MM.1S (cell line): ENCODE results near the gene AQP1.

ENCODE experiments used
- CTCF ChIP-seq: fragments of 300-600 bp; sonication (generic); IDR thresholded peaks from 2 replicates; pipeline ENCODE4 v1.5.1; 2016; ENCODE audit warnings: antibody characterized with exemption, low read length, mixed read lengths
- EZH2 ChIP-seq: fragments of 300-600 bp; sonication (generic); optimal IDR thresholded peaks from 2 replicates; pipeline ENCODE3; 2017; ENCODE audit warnings: low read depth, mild to moderate bottlenecking, antibody characterized with exemption, low read length, mixed read lengths
- EZH2phosphoT487 ChIP-seq: fragments of 300-600 bp; sonication (generic); IDR thresholded peaks from 2 replicates; pipeline ENCODE4 v1.6.1; 2018; ENCODE audit warnings: antibody characterized with exemption, low read length

GRCh38 chr7:30930621-30931020 lies 19.0 kb downstream of the AQP1 start:
- TF ChIP-seq CTCF (no peak), EZH2 (no peak), EZH2phosphoT487 (no peak)
